LHCN-M2 (cell line): Measurements from ENCODE around the gene BTBD7. TPM values are rescaled to one million over a fixed set of nuclear protein-coding genes. Genes with fewer than 3 reads are reported as not detected.
A peak's percentile ranks its signal among the peaks of the same experiment; 100 is the strongest.
"Not testable (repeated sequence)": the region's sequence is repeated elsewhere in the genome, so short reads cannot be mapped to it uniquely, and the experiment has no call there.

ENCODE experiments used
- DNase-seq: peaks from one replicate; pipeline ENCODE4 v3.0.0-alpha.2; 2012; ENCODE audit warnings: low read depth
- polyA plus RNA-seq: library from polyadenylated mRNA; unstranded; fragments of >200 nt; gene quantifications from one replicate; pipeline ENCODE4 v1.2.1, GENCODE V29; 2012; ENCODE audit warnings: missing spikeins
- total RNA-seq: library from RNA; depleted of rRNA; stranded (reverse); fragments of >200 nt; gene quantifications from 2 replicates; pipeline ENCODE4 v1.2.3, GENCODE V29; 2014; rRNA removed

The BTBD7 gene, protein sequence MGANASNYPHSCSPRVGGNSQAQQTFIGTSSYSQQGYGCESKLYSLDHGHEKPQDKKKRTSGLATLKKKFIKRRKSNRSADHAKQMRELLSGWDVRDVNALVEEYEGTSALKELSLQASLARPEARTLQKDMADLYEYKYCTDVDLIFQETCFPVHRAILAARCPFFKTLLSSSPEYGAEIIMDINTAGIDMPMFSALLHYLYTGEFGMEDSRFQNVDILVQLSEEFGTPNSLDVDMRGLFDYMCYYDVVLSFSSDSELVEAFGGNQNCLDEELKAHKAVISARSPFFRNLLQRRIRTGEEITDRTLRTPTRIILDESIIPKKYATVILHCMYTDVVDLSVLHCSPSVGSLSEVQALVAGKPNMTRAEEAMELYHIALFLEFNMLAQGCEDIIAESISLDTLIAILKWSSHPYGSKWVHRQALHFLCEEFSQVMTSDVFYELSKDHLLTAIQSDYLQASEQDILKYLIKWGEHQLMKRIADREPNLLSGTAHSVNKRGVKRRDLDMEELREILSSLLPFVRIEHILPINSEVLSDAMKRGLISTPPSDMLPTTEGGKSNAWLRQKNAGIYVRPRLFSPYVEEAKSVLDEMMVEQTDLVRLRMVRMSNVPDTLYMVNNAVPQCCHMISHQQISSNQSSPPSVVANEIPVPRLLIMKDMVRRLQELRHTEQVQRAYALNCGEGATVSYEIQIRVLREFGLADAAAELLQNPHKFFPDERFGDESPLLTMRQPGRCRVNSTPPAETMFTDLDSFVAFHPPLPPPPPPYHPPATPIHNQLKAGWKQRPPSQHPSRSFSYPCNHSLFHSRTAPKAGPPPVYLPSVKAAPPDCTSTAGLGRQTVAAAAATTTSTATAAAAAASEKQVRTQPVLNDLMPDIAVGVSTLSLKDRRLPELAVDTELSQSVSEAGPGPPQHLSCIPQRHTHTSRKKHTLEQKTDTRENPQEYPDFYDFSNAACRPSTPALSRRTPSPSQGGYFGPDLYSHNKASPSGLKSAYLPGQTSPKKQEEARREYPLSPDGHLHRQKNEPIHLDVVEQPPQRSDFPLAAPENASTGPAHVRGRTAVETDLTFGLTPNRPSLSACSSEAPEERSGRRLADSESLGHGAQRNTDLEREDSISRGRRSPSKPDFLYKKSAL
- 16.7 and 20.4 TPM in 2 replicates for total RNA-seq
- 7.8 TPM for polyA plus RNA-seq

DNA sequence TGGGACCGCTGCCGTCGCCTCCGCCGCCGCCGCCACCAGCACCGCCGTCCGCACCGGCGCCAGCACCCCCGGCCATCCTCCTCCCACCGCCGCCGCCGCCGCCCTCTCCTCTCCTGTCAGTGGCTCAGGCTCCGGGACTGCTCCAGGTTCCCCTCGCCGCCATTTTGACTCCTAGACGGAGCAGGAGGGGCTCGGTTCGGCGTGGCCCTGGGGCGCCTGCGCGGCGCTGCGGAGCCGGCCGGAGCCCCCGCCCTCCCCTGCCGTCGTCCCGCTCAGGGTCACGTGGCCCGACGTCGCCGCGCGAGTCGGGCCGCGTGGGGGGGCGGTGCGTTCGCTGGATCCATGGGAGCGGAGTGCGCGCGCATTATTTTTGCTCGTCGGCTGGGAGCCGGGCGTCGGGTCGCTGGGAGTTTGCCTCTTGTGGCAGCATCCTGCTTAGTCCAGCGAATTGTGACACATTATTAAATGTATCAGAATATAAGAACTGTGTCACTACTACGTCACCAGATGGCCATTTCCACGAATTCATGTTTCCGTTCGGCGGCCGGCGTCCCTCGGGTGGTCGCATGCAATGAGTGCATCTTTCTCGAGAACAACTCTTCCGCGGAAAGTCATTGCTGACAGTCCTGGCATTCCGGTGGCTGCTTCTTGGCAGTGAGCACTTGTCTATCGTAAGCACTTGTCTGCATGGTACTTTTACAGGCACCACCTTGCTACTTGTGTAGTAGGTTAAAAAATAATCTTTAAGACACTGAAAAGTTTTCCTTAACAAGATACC, at the start of gene BTBD7:
TSS of gene BTBD7 (minus strand) at position 184 of the 778 bp plus-strand sequence. CDS start 36,985 bp downstream, outside the sequence.
- peak; percentile 96 for DNase-seq

DNA sequence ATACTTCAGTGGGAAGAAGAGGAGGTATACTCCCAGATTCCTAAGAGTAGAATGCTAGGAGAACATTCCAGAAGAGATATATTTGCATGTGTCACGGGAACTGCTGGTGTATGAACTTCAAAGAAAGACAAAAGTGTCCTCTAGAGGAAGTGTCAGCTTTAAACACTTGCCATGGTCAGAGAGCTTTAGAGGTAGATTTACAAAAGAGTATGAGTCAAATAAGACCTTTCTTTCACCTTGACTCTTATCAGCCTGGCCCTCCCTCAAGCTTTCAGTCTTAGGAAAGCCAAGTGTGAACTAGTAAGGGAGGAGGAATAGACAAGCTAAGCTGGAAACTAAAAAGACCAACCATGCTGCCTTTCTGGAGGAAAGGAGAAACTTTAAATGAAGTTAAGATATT, 48.8 kb upstream of the BTBD7 start:
- no peak for DNase-seq

DNA sequence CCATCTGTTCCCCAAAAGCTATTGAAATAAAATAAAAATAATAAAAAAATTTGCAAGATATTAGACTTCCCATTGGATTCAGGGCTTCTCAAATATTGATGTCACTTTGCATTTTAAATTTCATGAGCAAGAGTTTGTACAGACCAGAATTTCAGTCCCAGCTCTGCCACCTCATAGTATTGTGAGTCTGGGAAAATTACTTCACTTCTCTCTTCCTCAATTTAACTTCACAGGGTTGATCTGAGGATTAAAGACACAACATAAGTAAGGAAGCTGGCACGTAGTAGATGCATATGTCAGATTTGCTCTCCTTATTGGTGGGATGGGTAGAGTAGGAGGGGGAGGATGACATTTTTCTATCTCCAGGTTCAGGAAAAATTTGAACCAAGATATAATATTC, 47.0 kb upstream of the BTBD7 start:
- DNase-seq, result no peak

DNA sequence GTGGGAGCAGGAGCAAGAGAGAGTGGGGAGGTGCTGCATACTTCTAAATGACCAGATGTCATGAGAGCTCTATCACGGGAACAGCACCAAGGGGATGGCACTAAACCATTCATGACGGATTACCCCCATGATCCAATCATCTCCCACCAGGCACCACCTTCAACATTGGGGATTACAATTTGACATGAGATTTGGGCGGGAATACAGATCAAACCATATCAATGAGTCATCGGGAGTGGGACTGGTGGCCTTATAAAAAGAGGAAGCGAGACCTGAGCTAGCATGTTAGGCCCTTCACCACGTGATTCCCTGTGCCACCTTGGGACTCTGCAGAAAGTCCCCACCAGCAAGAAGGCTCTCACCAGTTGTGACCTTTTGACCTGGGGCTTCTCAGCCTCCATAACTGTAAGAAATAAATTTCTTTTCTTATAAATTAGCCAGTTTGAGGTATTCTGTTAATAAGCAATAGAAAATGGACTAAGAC, 42.9 kb upstream of the BTBD7 start:
- DNase-seq, result no peak

DNA sequence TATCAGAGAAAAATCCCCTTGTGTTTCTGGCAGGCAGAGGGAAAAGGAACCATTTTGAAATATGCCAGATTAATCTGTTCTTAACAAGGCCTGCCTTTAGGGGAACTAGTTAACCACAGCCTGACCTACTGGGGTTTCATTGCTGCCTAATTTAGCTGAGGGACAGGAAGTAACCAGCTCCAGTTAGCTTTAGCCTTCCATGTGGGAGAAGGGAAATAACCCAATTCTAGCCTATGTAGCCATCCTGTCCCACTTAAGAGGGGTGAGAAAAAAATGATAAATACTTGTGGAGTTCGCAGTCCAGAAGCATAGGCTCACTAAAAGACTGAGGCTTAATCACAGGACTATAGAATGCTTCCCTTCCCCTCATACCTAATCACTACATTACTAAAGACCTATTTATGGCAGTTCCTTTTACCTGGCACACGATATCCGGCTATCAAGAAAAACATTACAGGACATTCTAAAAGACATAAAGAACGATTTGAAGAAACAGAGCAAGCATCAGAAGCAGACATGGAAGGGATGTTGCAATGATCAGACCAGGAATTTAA, 37.0 kb upstream of the BTBD7 start:
- DNase-seq, result no peak

DNA sequence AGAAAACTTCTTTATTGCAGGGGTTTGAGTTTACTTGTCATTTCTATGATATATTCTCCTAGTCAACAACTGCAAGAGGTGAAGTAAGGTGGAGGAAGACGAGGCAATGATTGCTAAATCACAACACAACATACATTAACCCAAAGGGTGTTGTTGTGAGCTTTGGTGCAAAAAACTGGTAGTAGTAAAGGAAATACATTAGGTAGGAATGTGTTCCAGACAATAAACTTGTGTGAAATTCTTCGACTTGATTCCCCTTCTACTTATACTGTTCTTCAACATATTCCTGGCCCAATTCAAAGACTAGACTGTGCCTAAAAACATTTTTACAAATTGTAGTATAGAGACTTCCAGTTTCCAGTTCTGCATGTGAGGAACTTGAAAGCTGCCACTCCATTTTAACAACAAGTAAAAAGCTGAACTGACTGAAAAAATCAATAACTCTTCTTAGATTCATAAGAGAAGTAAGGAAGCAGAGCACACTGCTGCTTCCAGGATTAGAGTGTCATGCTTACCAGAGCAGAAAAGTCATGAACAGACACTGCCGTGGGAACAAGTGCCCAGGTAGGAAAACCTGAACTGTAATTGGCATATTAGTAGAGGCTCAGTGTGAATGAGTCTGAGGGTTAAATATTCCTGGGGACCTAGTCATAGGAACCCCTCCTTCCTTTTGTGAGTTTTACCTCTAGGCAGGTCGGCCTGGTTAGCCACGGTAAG, 36.3 kb upstream of the BTBD7 start:
- no peak for DNase-seq

DNA sequence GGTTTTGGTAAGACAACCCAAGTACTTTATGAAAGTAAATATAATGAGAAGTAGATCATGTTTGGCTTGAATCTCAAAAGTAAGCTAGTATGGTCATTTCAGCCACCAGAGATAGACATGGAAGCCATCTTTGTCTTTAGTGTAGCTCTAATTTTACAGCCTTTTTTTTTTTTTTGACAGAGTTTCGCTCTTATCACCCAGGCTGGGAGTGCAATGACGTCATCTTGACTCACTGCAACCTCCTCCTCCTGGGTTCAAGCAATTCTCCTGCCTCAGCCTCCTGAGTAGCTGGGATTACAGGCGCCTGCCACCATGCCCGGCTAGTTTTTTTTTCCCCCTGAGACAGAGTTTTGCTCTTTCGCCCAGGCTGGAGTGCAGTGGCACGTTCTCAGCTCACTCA, 22.0 kb upstream of the BTBD7 start:
- DNase-seq, result not testable (repeated sequence)

DNA sequence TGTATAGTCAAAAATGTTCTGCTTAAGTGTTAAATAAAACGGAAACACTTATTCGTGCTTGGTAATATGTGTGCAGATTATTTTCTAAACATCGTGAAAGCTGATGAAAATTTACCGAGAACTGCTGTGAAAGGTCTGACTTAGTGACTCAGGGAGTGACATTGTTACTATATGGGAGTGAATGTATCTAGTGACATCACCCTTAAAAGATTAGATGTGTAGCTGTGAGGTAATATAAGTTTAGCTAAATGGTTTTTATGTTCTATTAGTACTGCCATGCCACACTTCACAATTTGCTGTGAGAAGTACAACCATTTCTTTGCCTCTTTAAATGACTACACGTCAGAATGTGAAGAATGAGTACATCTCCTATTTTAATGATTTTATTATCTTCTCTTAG, 15.5 kb upstream of the BTBD7 start:
- DNase-seq, result no peak

DNA sequence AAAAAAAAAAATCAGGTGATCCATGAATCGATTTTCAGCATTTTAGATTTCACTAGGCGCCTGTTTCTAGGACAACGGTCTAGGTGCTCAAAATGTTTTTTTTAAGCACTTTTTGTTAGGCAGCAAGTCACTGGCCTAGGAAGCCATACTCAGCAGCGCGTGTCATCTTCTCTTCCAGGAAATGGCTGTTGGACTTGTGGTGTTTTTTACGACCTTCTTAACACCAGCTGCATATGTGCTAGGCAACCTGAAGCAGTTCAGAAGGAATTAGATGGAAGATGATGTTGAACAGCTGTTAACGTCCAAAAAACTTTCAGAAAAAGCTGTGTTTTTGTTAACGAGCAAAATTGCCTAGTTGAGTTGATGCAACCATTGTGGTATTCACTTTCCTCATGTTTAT, 15.0 kb upstream of the BTBD7 start:
- no peak for DNase-seq

DNA sequence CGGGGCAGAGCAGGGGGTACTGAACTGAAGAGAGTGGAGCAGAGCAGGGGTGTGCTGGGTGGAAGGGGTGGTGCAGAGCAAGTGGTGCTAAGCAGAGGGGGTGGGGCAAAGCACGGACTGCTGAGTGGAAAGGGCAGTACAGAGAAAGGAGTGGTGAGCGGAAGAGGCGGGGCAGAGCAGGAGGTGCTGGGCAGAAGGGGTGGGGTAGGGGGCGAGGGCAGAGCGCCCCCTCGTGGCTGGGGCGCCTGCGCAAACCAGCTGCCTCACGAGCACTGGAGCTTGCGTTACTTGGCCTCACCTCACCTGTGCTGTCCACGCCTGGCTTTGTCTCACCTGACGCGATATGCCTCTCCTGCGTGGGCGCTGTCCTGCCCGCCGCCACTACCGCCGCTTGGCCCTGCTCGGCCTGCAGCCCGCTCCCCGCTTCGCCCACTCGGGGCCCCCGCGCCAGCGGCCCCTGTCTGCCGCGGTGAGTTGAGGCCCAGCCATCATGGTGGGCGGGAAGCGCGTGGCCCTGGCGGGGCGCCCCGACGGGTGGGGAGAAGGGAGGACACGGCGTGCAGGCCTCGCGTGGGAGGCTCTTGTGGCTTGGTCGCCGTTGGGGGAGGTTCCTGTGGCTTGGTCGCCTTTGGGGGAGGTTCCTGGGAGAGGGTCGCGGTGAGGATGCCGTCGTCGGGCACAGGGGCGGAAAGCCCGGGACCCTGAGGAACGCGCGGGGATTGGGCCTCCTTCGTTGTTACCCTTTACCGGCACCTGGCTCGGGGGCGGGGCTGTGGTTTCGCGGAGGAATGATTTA, 14.3 kb upstream of the BTBD7 start, which contains the start of gene COX8C:
TSS of gene COX8C (plus strand) at position 257 of the 796 bp plus-strand sequence. CDS start at position 344, 87 bp downstream.
- DNase-seq, result no peak

DNA sequence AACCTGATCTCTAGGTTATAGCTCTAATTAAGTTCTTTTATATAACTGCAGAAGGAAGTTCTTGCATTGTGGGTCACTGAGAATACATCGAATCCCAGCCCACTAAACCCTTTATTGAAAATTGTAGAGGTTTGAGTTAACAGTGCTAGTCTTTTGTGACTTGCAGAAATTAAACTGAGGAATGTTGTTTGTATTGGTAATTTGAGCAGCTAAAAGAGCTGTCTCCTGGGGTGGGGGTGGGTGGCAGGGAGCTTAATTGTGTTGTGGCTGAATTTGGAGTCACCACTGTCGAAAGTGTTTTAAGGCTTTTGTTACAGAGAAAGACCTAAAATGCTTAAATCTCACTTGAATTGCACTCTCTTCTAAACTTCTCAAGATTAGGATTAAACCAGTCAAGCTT, 11.0 kb upstream of the BTBD7 start:
- no peak for DNase-seq

DNA sequence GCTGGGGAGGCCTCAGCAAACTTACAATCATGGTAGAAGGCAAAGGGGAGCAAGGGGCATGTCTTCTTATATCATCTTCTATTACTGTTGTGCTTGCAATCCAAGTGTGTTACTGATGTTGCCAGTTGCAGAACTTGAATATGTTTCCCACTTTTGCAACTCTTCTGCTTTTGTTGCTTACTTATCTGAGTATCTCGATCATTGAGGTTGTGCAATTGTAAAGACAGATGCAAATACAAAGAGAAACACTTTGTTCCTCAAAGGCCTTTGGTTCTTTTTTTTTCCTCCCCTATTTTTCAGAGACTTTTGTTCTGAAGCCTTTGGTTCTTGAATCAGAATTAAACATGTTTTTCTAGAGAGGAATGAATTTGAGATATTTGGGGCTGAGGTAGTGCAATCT, 10.4 kb upstream of the BTBD7 start:
- no peak for DNase-seq

DNA sequence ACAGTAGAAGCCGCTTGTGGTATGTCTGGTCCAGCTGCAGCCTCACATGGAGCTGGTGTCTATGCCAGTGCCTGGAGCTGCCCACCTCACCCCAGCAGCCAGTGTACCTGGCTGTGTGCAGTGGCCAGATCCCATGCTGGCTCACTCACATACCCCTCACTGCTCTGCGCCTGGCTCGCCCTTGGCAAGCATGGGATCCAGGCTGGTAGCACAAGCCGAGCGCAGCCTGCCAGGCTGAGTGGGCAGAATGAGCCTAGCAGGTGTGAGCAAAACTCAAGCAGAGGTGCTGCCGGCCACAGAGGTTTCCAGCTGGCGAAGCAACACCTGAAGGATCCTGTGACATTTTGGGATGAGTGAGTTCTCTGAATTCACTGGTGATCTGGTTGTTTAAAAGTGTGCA, 5.0 kb upstream of the BTBD7 start:
- no peak for DNase-seq

DNA sequence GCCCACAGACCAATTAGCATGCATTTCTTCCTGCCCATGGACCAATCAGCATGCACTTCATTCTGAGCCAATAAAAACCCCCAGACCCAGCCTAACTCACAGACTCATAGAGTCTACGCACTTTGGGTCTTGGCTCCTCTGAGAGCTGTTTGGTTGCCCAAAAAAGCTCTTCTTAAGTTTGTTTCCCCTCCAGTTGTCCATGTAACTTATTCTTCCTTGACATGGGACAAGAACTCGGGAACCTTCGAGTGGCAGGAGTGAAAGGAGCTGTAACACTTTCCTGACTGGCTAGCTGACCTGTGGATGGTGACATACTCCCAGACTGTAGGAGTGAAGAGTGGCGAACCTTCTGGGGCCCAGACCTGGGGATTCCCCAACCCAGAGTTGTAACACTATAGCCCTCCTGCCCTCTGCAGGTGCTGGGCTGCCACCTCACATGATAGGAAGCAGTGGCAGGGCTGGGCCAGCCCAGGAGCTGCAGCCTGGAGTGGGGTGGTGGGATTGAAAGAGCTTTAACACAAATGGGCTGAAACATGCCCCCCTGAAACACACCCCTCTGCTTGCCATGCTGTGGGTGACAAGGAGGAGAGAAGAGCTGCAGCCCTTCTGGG, 4.4 kb upstream of the BTBD7 start:
- DNase-seq, result no peak

DNA sequence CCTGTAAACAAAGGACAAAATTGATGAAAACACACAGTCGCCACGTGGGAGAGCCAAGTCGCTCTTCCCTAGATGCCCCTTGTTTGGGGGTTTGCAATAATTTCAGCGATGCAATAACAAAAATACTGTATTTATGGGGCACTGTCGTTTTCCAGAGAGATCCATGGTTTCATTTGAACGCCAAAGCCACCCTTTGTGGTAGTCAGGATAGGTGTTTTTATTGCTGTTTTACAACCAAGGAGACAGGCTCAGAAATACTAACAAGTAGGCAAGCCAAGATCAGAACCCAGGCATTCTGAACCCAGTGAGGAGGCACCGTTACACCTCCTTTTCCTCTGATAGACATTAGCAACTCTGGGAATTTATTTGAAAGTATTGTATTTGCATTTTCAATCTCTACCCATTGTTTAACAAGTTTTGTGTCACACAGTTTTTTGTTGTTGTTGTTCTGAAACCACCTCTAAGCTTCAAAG, 831 bp upstream of the BTBD7 start:
- no peak for DNase-seq

DNA sequence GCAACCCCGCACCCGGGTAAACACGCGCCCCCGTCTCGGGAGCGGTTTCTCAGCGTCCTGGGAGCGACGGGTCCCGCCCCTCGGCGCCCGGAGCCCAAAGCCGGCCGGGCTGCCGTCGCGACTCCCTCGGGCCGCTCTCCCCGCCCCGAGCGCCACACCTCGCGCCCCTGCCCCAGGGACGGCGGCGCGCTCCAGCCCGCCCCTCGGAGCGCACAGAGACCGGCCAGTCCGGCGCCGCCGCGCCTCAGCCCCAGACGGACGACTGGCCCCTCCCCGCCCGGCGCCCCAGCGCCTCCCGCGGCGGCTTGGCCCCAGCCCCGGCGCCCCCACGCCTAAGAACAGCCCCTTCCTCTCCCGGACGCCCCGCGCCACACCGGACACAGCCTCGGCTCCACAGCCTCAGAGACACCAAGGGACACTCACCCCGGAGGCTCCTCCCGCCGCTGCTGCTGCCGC, 411 bp downstream of the BTBD7 start:
- DNase-seq, result peak; percentile 27

DNA sequence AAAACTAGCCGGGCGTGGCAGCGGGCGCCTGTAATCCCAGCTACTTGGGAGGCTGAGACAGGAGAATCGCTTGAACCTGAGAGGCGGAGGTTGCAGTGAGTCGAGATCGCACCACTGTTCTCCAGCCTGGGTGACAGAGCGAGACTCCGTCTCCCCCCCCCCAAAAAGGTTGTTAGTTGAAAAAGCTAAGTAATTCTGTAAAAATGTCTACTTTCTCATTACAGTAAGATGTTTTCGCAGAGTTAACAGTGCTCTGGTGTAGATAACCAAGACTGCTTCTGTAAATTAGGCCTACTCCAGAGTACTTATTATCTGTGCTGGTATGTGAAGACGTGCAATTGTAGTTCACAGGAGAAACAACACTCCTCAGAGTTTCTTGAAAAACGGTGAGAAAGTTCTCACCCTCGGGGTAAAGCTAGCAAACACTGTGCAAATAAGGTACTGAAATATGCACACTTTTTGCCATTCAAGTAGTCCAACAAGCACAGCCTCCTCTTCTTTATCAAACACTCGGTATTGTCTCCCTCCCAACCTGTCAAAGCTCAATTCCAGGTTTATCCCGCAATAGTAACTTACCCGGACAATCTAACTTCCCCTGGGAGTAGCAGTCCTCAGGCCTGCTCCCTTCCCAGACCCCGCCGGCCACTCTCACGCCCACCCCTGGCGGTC, 974 bp downstream of the BTBD7 start:
- no peak for DNase-seq
